Keratinocyte (primary cell): ENCODE measurements around the gene CDCP1. TPM values are rescaled to one million over a fixed set of nuclear protein-coding genes. Genes with fewer than 3 reads are reported as not detected.
"Not testable (repeated sequence)": the region's sequence is repeated elsewhere in the genome, so short reads cannot be mapped to it uniquely, and the experiment has no call there.

ENCODE experiments used
- DNase-seq: peaks from one replicate; pipeline ENCODE4 v3.0.0-alpha.2; 2011; ENCODE audit warnings: low read depth, missing footprints, low spot score
- FAIRE-seq: peaks from 2 replicates; lab custom pipeline; 2011; peaks lifted over from hg19 to GRCh38; lab: Jason Lieb, UNC
- H2AFZ ChIP-seq: 2 replicates; pipeline ENCODE4 v1.6.0; 2012; ENCODE audit warnings: low read length, control low read depth, inconsistent platforms; ENCODE audit not compliant: control insufficient read depth
- H3K27ac ChIP-seq: 2 replicates; pipeline ENCODE4 v1.5.1; 2011; ENCODE audit warnings: low read length; ENCODE audit not compliant: control insufficient read depth, insufficient read depth
- H3K27me3 ChIP-seq: 3 replicates; pipeline ENCODE4 v1.6.0; 2011; ENCODE audit warnings: low read length; ENCODE audit not compliant: control insufficient read depth, insufficient read depth; ENCODE audit errors: extremely low read depth
- H3K36me3 ChIP-seq, 2 experiments: 2 replicates in 1 of 2; 3 replicates in 1 of 2; pipeline ENCODE4 v1.5.1; 2011; ENCODE audit warnings: low read length in 2 of 2, mild to moderate bottlenecking in 1 of 2; ENCODE audit not compliant: control insufficient read depth in 2 of 2, insufficient read depth in 2 of 2; ENCODE audit errors: extremely low read depth in 1 of 2
- H3K4me1 ChIP-seq: 3 replicates; pipeline ENCODE4 v1.5.1; 2011; ENCODE audit warnings: low read length; ENCODE audit not compliant: control insufficient read depth, insufficient read depth; ENCODE audit errors: extremely low read depth
- H3K4me2 ChIP-seq: 3 replicates; pipeline ENCODE4 v1.6.0; 2011; ENCODE audit warnings: low read depth, low read length; ENCODE audit not compliant: control insufficient read depth, insufficient read depth; ENCODE audit errors: extremely low read depth
- H3K4me3 ChIP-seq, 3 experiments: fragments of 200-600 bp in 1 of 3; sonication (generic) in 1 of 3; 2 replicates in 2 of 3; 3 replicates in 1 of 3; pipeline ENCODE4 v1.5.1; 2011 to 2016; ENCODE audit warnings: low read length in 3 of 3, mild to moderate bottlenecking in 3 of 3, control low read depth in 2 of 3, inconsistent platforms in 1 of 3, low read depth in 1 of 3, mixed read lengths in 1 of 3, mixed run types in 1 of 3, moderate library complexity in 1 of 3; ENCODE audit not compliant: control insufficient read depth in 2 of 3, insufficient read depth in 2 of 3; ENCODE audit errors: extremely low read depth in 1 of 3
- H3K79me2 ChIP-seq: 2 replicates; pipeline ENCODE4 v1.6.0; 2012; ENCODE audit warnings: low read length; ENCODE audit not compliant: control insufficient read depth, insufficient read depth
- H3K9ac ChIP-seq: 3 replicates; pipeline ENCODE4 v1.6.0; 2011; ENCODE audit warnings: low read length; ENCODE audit not compliant: control insufficient read depth, insufficient read depth; ENCODE audit errors: extremely low read depth
- H3K9me1 ChIP-seq: 3 replicates; pipeline ENCODE4 v1.6.0; 2011; ENCODE audit warnings: low read length; ENCODE audit not compliant: control insufficient read depth, insufficient read depth; ENCODE audit errors: extremely low read depth
- H3K9me3 ChIP-seq: 2 replicates; pipeline ENCODE4 v1.5.1; 2012; ENCODE audit warnings: low read depth, low read length; ENCODE audit not compliant: control insufficient read depth
- H4K20me1 ChIP-seq: 3 replicates; pipeline ENCODE4 v1.6.0; 2011; ENCODE audit warnings: low read length; ENCODE audit not compliant: control insufficient read depth, insufficient read depth; ENCODE audit errors: extremely low read depth
- EZH2 ChIP-seq: IDR thresholded peaks from one replicate; pipeline ENCODE4 v1.6.1; 2012; ENCODE audit warnings: inconsistent platforms, mild to moderate bottlenecking, low read length, moderate library complexity
- dilution Hi-C: fragments of 300-500 bp; cut with MboI; formaldehyde crosslinking; loops from one replicate; pipeline ENCODE4 v1.7.0; 2020; ENCODE audit warnings: low sequenced_read_pairs; ENCODE audit not compliant: extremely low pct_ligation_motif_present
- polyA plus RNA-seq, 5 experiments: library from polyadenylated mRNA; depleted of rRNA in 3 of 5; stranded (reverse) in 3 of 5; stranded (forward) in 1 of 5; unstranded in 1 of 5; fragments of >200 nt; gene quantifications; 1 replicate in 1 of 5; 2 replicates in 3 of 5; 3 replicates in 1 of 5; pipeline versions ENCODE4 v1.2.1 to v1.2.3, GENCODE V29; 2011 to 2012; ENCODE audit warnings: missing spikeins in 2 of 5, low read depth in 1 of 5, low replicate concordance in 1 of 5
- TF ChIP-seq, protein P1 (sequence below), 3 experiments: IDR thresholded peaks in 1 of 3; conservative IDR thresholded peaks in 1 of 3; optimal IDR thresholded peaks in 1 of 3; 2 replicates in 2 of 3; 3 replicates in 1 of 3; pipeline versions ENCODE3 to v1.5.1; 2011; ENCODE audit warnings: low read length in 3 of 3, mild to moderate bottlenecking in 3 of 3, moderate library complexity in 2 of 3, control low read depth in 1 of 3, inconsistent platforms in 1 of 3; ENCODE audit not compliant: insufficient read depth in 2 of 3; ENCODE audit errors: extremely low read depth in 1 of 3

The CDCP1 gene
- polyA plus RNA-seq, 1 donor (not counting 4 experiments of a cell fraction or from before 2014, with no cell fraction given), result 85.8 TPM

DNA sequence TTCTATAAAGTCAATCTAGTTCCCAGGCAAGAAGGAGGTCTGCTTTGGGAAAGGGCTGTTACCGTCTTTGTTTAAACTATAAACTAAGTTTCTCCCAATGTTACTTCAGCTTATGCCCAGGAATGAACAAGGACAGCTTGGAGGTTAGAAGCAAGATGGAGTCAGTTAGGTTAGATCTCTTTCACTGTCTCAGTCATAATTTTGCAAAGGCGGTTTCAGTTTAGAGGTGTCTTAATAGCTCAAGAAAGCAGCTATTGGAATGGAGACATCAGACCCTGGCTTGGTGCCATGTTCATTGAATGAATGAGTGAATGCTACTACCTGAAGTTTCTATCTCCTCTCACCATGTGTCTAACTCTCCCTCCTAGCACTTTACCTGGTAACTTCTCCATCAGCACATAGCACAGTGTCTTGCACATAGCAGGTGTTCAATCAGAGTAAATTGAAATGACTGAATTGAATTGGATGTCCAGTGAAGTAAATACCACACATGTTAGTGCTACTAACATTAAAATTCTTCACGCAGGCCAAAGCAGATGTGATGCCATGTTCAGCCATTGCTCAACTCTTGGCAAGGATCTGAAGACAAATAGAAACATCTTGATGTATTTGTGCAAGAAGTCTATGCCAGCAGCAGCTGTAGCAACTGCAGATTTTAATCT, 91.9 kb downstream of the CDCP1 start:
- Histone ChIP-seq H3K27me3 (no peaks in the 10 kb centered on the region), H2AFZ (no peak overlapping the region), H3K4me3 (no peak overlapping the region), H3K36me3 (no peaks in the 10 kb centered on the region), H3K9me1 (peaks cover 2% of the 10 kb centered on the region), H3K79me2 (no peaks in the 10 kb centered on the region), H3K4me1 (peaks cover 33% of the 10 kb centered on the region), H3K9ac (no peak overlapping the region), H4K20me1 (no peaks in the 10 kb centered on the region), H3K9me3 (no peaks in the 10 kb centered on the region), H3K4me2 (no peak overlapping the region), H3K27ac (no peak overlapping the region)
- peak; percentile 23 for FAIRE-seq
- TF ChIP-seq, protein P1, sequence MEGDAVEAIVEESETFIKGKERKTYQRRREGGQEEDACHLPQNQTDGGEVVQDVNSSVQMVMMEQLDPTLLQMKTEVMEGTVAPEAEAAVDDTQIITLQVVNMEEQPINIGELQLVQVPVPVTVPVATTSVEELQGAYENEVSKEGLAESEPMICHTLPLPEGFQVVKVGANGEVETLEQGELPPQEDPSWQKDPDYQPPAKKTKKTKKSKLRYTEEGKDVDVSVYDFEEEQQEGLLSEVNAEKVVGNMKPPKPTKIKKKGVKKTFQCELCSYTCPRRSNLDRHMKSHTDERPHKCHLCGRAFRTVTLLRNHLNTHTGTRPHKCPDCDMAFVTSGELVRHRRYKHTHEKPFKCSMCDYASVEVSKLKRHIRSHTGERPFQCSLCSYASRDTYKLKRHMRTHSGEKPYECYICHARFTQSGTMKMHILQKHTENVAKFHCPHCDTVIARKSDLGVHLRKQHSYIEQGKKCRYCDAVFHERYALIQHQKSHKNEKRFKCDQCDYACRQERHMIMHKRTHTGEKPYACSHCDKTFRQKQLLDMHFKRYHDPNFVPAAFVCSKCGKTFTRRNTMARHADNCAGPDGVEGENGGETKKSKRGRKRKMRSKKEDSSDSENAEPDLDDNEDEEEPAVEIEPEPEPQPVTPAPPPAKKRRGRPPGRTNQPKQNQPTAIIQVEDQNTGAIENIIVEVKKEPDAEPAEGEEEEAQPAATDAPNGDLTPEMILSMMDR (optimal IDR thresholded peaks at IDR 0.05 in 1 of 3, IDR thresholded peaks at IDR 0.05 in 1 of 3, conservative IDR thresholded peaks at IDR 0.05 in 1 of 3; ENCODE audit: extremely low read depth in 1 of 3, insufficient read depth in 2 of 3, low read length in 3 of 3), result no peak
- no peak for TF ChIP-seq EZH2
- no peak for DNase-seq
- dilution Hi-C loops, result no loop called here

DNA sequence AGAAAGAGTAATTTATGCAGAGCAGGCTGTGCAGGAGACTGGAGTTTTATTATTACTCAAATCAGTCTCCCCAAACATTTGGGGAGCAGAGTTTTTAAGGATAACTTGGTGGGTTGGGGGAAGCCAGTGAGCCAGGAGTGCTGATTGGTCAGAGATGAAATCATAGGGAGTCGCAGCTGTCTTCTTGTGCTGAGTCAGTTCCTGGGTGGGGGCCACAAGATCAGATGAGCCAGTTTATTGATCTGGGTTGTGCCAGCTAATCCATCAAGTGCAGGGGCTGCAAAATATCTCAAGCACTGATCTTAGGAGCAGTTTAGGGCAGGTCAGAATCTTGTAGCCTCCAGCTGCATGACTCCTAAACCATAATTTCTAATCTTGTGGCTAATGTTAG, 92.4 kb downstream of the CDCP1 start:
- H3K4me2 ChIP-seq, dilution Hi-C loops, H3K79me2 ChIP-seq, H3K9me3 ChIP-seq, H3K9ac ChIP-seq, H2AFZ ChIP-seq, H3K4me3 ChIP-seq, H4K20me1 ChIP-seq, FAIRE-seq, H3K9me1 ChIP-seq, DNase-seq, H3K27me3 ChIP-seq, H3K36me3 ChIP-seq, H3K27ac ChIP-seq: not testable (repeated sequence)
- H3K4me1 ChIP-seq, result peaks cover 34% of the 10 kb centered on the region

DNA sequence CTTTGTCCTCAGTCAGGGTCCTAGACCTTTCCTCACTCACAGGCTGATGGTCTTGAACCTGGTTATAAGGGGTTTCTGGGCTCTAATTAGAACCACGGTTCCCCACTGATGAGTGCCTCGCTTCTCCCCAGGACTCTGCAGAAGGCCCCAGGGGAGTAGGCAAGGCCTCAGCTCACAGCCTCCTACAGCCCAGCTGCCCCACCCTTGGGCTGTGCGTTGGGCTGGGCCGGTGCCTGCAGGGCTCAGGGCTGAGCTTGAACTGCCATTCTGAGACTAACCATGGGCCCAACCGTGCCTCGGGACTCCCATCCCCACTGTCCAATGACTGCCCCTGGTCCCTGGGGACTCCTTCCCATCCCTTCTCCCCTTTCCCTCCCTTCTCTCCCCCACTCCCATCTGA, 94.5 kb downstream of the CDCP1 start:
- no peaks in the 10 kb centered on the region for H3K27me3 ChIP-seq
- DNase-seq, result no peak
- dilution Hi-C loops, result no loop called here

More for the DNA sequence above, 94.5 kb downstream of the CDCP1 start:
- Histone ChIP-seq H3K36me3 (no peaks in the 10 kb centered on the region), H2AFZ (no peak overlapping the region), H3K9ac (no peak overlapping the region), H3K4me2 (no peak overlapping the region), H3K9me1 (peaks cover 2% of the 10 kb centered on the region), H3K79me2 (no peaks in the 10 kb centered on the region), H3K27ac (no peak overlapping the region), H3K4me1 (peaks cover 34% of the 10 kb centered on the region), H3K9me3 (no peaks in the 10 kb centered on the region), H4K20me1 (no peaks in the 10 kb centered on the region), H3K4me3 (no peak overlapping the region)
- TF ChIP-seq EZH2, result no peak
- TF ChIP-seq, protein P1 (optimal IDR thresholded peaks at IDR 0.05 in 1 of 3, IDR thresholded peaks at IDR 0.05 in 1 of 3, conservative IDR thresholded peaks at IDR 0.05 in 1 of 3; ENCODE audit: extremely low read depth in 1 of 3, insufficient read depth in 2 of 3, low read length in 3 of 3), result no peak
- no peak for FAIRE-seq
